Measurements from ENCODE around the gene RCCD1. TPM values are rescaled to one million over a fixed set of nuclear protein-coding genes. Genes with fewer than 3 reads are reported as not detected.

Gene RCCD1
- total RNA-seq, 1 donor from 2014 or later: 8.8 TPM

Other genes with a start within 250 kb of the RCCD1 start
- gene BLM, start 237.5 kb upstream of the RCCD1 start, total RNA-seq: 4.3 TPM
- 30.6 TPM for gene FURIN, start 86.3 kb upstream of the RCCD1 start, total RNA-seq
- 3.8 TPM for gene FES, start 70.4 kb upstream of the RCCD1 start, total RNA-seq
- 15.3 TPM for gene MAN2A2, start 51.6 kb upstream of the RCCD1 start, total RNA-seq
- 10.6 TPM for gene HDDC3, start 22.3 kb upstream of the RCCD1 start, total RNA-seq
- 48.9 TPM for gene UNC45A, start 19.6 kb upstream of the RCCD1 start, total RNA-seq
- gene PRC1, start 39.7 kb downstream of the RCCD1 start, total RNA-seq: 49.4 TPM
- gene VPS33B, start 67.7 kb downstream of the RCCD1 start, total RNA-seq: 13.4 TPM
- 0.28 TPM for gene SV2B, start 145.4 kb downstream of the RCCD1 start, total RNA-seq

Data from esophagus mucosa (tissue), 1 donor.